Activated CD8-positive, alpha-beta memory T cell treated with anti-CD3 and anti-CD28 coated beads, Interleukin-2, amount 50 U/mL, for 4 hours (primary cell): Measurements from ENCODE around the gene ACTRT1.

Experiments
- DNase-seq: peaks from one replicate; pipeline ENCODE4 v3.0.0-alpha.2; 2020

Gene ACTRT1

DNA sequence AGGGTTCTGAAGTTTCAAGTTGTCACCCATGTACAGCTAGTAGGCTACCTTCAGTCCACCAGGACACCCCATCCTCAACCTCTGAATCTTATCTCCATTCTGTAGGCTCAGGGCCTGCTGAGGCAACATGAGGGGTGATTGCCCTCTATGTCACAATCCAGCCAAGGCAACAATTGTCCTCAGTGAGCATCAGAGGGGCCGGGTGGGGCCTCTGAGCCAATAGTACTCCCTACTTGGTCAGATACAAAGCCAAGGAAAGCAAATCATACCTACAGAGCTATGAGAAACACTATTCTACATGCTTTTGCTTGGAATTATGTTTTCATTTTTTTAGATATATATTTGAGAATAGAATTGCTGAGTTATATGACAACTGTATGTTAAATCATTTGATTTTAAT, at the start of gene ACTRT1:
ACTRT1 (minus strand) TSS at position 101 of the 400 bp plus-strand sequence. CDS start 197 bp downstream, outside the sequence.
- no peak for DNase-seq

DNA sequence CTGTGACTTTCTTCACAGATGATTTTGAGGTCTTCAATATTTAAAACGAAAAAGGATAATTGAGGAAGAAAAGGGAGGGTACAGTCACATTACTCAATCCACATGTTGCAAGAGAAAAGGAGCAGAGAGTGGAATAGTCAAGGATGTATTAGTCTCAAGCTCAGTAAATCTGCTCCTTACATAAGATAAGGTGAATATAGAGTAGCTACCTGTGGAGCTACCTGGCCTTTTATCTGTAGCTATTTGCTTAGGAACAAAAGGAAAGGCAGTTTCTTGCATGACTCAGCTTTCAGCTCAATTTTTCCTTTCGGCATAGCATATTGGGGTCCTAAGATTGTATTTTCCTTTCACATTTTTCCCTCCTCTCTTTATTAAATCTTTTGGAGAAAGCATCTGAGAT, 26.3 kb upstream of the ACTRT1 start:
- DNase-seq: no peak

DNA sequence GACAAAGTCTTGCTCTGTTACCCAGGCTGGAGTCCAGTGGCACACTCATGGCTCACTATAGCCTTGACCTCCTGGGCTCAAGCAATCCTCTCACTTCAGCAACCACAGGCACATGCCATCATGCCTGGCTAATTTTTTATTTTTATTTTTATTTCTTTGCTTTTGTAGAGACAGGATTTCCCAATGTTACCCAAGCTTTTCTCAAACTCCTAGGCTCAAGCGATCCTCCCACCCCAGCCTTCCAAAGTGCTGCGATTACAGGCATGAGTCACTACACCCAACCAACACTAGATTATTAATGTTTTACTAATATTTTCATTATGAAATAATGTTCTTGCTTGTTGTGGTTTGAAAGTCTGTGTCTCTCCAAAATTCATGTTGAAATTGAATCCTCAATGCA, 5.2 kb upstream of the ACTRT1 start:
- DNase-seq: no peak

- DNase-seq: no peak
Observed at GRCh38 chrX:128051526-128051925, 677 bp downstream of the ACTRT1 start.

- DNase-seq: no peak
Observed at GRCh38 chrX:128035318-128035717, 16.9 kb downstream of the ACTRT1 start.

DNA sequence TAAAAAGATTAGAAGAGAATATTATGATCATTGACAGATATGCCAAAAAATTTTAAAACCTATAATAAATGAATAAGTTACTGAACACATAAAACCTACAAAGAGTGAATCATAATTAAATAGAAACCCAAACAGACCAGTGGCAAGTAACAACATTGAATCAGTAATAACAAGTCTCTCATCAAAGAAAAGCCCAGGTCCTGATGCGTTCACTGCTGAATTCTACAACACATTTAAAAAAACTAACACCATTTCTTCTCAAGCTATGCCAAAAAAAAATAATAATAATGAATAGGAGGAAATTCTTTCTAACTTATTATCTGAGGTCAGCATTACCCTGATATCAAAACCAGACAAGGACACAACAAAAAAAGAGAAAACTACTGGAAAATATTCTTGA, 30.6 kb downstream of the ACTRT1 start:
- DNase-seq: no peak

GRCh38 chrX:128020701-128021100, 31.5 kb downstream of the ACTRT1 start:
- no peak for DNase-seq

DNA sequence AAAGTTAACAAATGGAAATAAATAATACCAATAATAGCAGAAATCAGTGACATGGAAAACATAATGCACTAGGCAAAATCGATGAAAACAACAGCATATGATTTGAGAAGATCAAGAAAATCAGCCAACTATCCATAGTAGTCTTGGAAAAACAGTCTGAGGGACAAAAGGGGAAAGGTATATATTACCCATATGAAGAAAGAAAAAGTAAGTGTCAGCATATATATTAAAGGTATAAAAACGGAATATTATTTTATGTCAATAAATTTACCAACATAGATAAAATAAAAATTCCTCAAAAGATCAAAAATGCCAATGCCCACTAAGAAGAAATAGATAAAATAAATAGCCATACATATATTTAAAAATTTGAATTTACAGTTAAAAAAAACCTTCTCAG, 33.0 kb downstream of the ACTRT1 start:
- no peak for DNase-seq

GRCh38 chrX:128012015-128012414, 40.2 kb downstream of the ACTRT1 start:
- no peak for DNase-seq

GRCh38 chrX:128007882-128008281, 44.3 kb downstream of the ACTRT1 start:
- DNase-seq: no peak
